Neural progenitor cell (in vitro differentiated cells): ENCODE data around the gene CEP128. TPM values are rescaled to one million over a fixed set of nuclear protein-coding genes. Genes with fewer than 3 reads are reported as not detected.
A peak's percentile ranks its signal among the peaks of the same experiment; 100 is the strongest.

Experiments used
- DNase-seq: peaks from one replicate; pipeline ENCODE4 v3.0.0-alpha.2; 2016; ENCODE audit warnings: low spot score
- H2AFZ ChIP-seq: fragments of 200-600 bp; sonication (generic); replicated peaks from 2 replicates; pipeline ENCODE4 v1.6.1; 2016; ENCODE audit warnings: antibody characterized with exemption
- H3F3A ChIP-seq: fragments of 200-600 bp; sonication (generic); 2 replicates; pipeline ENCODE4 v1.6.1; 2016; ENCODE audit warnings: antibody characterized with exemption, low read depth
- H3K27ac ChIP-seq: fragments of 200-600 bp; sonication (generic); 2 replicates; pipeline ENCODE4 v1.5.1; 2016; ENCODE audit warnings: mild to moderate bottlenecking
- H3K27me3 ChIP-seq: fragments of 200-600 bp; sonication (generic); 2 replicates; pipeline ENCODE4 v1.6.1; 2016; ENCODE audit warnings: mild to moderate bottlenecking, moderate library complexity
- H3K36me3 ChIP-seq: fragments of 200-600 bp; sonication (generic); 2 replicates; pipeline ENCODE4 v1.5.1; 2016
- H3K4me1 ChIP-seq: fragments of 200-600 bp; sonication (generic); 2 replicates; pipeline ENCODE4 v1.6.1; 2016; ENCODE audit warnings: mixed run types
- H3K4me2 ChIP-seq: fragments of 200-600 bp; sonication (generic); 2 replicates; pipeline ENCODE4 v1.6.1; 2016
- H3K4me3 ChIP-seq: fragments of 200-600 bp; sonication (generic); 2 replicates; pipeline ENCODE4 v1.5.1; 2016
- H3K79me2 ChIP-seq: fragments of 200-600 bp; sonication (generic); 2 replicates; pipeline ENCODE4 v1.6.1; 2016; ENCODE audit warnings: low read depth
- H3K9ac ChIP-seq: fragments of 200-600 bp; sonication (generic); 2 replicates; pipeline ENCODE4 v1.6.1; 2016
- H3K9me3 ChIP-seq: fragments of 200-600 bp; sonication (generic); 2 replicates; pipeline ENCODE4 v1.5.1; 2016; ENCODE audit warnings: low read depth
- H4K20me1 ChIP-seq: fragments of 200-600 bp; sonication (generic); 2 replicates; pipeline ENCODE4 v1.6.1; 2016; ENCODE audit warnings: low read depth
- H3K27ac Mint-ChIP-seq: 3 replicates; pipeline ENCODE4 v1.8.0; 2021; ENCODE audit warnings: mixed read lengths
- H3K27me3 Mint-ChIP-seq: 2 replicates; pipeline ENCODE4 v1.8.0; 2022; ENCODE audit warnings: low read depth, mild to moderate bottlenecking, inconsistent platforms, moderate library complexity, mixed read lengths; ENCODE audit not compliant: insufficient read depth
- H3K36me3 Mint-ChIP-seq: 3 replicates; pipeline ENCODE4 v1.8.0; 2021; ENCODE audit warnings: mixed read lengths
- H3K4me1 Mint-ChIP-seq: 3 replicates; pipeline ENCODE4 v1.8.0; 2021; ENCODE audit warnings: mixed read lengths
- H3K4me3 Mint-ChIP-seq: 3 replicates; pipeline ENCODE4 v1.8.0; 2021; ENCODE audit warnings: mild to moderate bottlenecking, moderate library complexity, mixed read lengths
- H3K9me3 Mint-ChIP-seq: 3 replicates; pipeline ENCODE4 v1.8.0; 2020; ENCODE audit warnings: mixed read lengths
- CTCF ChIP-seq: fragments of 200-600 bp; sonication (generic); IDR thresholded peaks from 2 replicates; pipeline ENCODE4 v1.5.1; 2017; ENCODE audit warnings: antibody characterized with exemption, mild to moderate bottlenecking
- EZH2 ChIP-seq: fragments of 200-600 bp; sonication (generic); IDR thresholded peaks from 2 replicates; pipeline ENCODE4 v1.6.1; 2017; ENCODE audit warnings: antibody characterized with exemption, mild to moderate bottlenecking, moderate library complexity
- EZH2phosphoT487 ChIP-seq: fragments of 200-600 bp; sonication (generic); IDR thresholded peaks from 2 replicates; pipeline ENCODE4 v1.6.1; 2017; ENCODE audit warnings: antibody characterized with exemption
- total RNA-seq: library from RNA; depleted of rRNA; stranded (reverse); fragments of >200 nt; gene quantifications from 2 replicates; pipeline ENCODE4 v1.2.3, GENCODE V29; 2015; ENCODE audit warnings: low replicate concordance

Gene CEP128
- total RNA-seq, 1 donor from 2014 or later, result 12.1 TPM

- Histone ChIP-seq H3F3A (peaks cover 10% of the 10 kb centered on the region), H3K79me2 (no peaks in the 10 kb centered on the region), H3K27ac (no peak overlapping the region), H3K4me1 (no peaks in the 10 kb centered on the region), H3K9me3 (no peaks in the 10 kb centered on the region), H4K20me1 (no peaks in the 10 kb centered on the region), H3K36me3 (no peaks in the 10 kb centered on the region), H3K4me3 (no peak overlapping the region), H3K27me3 (no peaks in the 10 kb centered on the region), H2AFZ (no peak overlapping the region), H3K4me2 (no peak overlapping the region), H3K9ac (no peak overlapping the region)
- Mint-ChIP-seq H3K36me3 (no peaks in the 10 kb centered on the region), H3K4me1 (peaks cover 8% of the 10 kb centered on the region), H3K27ac (no peak overlapping the region), H3K9me3 (no peaks in the 10 kb centered on the region), H3K27me3 (peaks cover 3% of the 10 kb centered on the region), H3K4me3 (no peak overlapping the region)
- TF ChIP-seq EZH2phosphoT487, result no peak
- TF ChIP-seq CTCF, result no peak
- TF ChIP-seq EZH2, result no peak
- peak; percentile 24 for DNase-seq
Measured at GRCh38 chr14:80464531-80465149, 476.9 kb downstream of the CEP128 start.

GRCh38 chr14:80456209-80456608 lies 485.3 kb downstream of the CEP128 start:
- H3K9ac ChIP-seq, result no peak overlapping the region
- H3K4me3 ChIP-seq, result no peak overlapping the region
- no peak for TF ChIP-seq EZH2
- no peak for TF ChIP-seq CTCF
- no peak for TF ChIP-seq EZH2phosphoT487
- H3K27me3 Mint-ChIP-seq, result no peaks in the 10 kb centered on the region
- H2AFZ ChIP-seq, result no peak overlapping the region
- no peak overlapping the region for H3K27ac Mint-ChIP-seq
- peaks cover 7% of the 10 kb centered on the region for H3K9me3 Mint-ChIP-seq
- H3K36me3 Mint-ChIP-seq, result peaks cover under 1% of the 10 kb centered on the region
- no peaks in the 10 kb centered on the region for H4K20me1 ChIP-seq
- H3K4me1 Mint-ChIP-seq, result no peaks in the 10 kb centered on the region
- no peaks in the 10 kb centered on the region for H3K4me1 ChIP-seq
- no peaks in the 10 kb centered on the region for H3K36me3 ChIP-seq
- no peak overlapping the region for H3K4me2 ChIP-seq
- no peak overlapping the region for H3K4me3 Mint-ChIP-seq
- H3K27me3 ChIP-seq, result no peaks in the 10 kb centered on the region
- no peaks in the 10 kb centered on the region for H3F3A ChIP-seq
- H3K79me2 ChIP-seq, result no peaks in the 10 kb centered on the region
- no peak for DNase-seq
- no peaks in the 10 kb centered on the region for H3K9me3 ChIP-seq
- H3K27ac ChIP-seq, result no peak overlapping the region

GRCh38 chr14:80455031-80455430 lies 486.5 kb downstream of the CEP128 start:
- H3K4me3 Mint-ChIP-seq, result no peak overlapping the region
- H3K27ac Mint-ChIP-seq, result no peak overlapping the region
- H3K27me3 Mint-ChIP-seq, result no peaks in the 10 kb centered on the region
- Histone ChIP-seq H3K4me2 (no peak overlapping the region), H3K4me1 (no peaks in the 10 kb centered on the region), H4K20me1 (no peaks in the 10 kb centered on the region), H2AFZ (no peak overlapping the region), H3K9me3 (no peaks in the 10 kb centered on the region), H3K27ac (no peak overlapping the region), H3K79me2 (no peaks in the 10 kb centered on the region), H3K36me3 (no peaks in the 10 kb centered on the region), H3K4me3 (no peak overlapping the region), H3F3A (no peaks in the 10 kb centered on the region), H3K9ac (no peak overlapping the region), H3K27me3 (no peaks in the 10 kb centered on the region)
- peaks cover 12% of the 10 kb centered on the region for H3K9me3 Mint-ChIP-seq
- H3K4me1 Mint-ChIP-seq, result no peaks in the 10 kb centered on the region
- TF ChIP-seq EZH2phosphoT487, result no peak
- TF ChIP-seq CTCF, result no peak
- TF ChIP-seq EZH2, result no peak
- H3K36me3 Mint-ChIP-seq, result peaks cover 3% of the 10 kb centered on the region
- no peak for DNase-seq
